Stomach (tissue), 19 donors: ENCODE data around the gene CYB5R3. TPM values are rescaled to one million over a fixed set of nuclear protein-coding genes. Genes with fewer than 3 reads are reported as not detected.

Experiments used
- DNase-seq, 2 donors: peaks; one replicate each; pipeline versions ENCODE4 v3.0.0 to v3.0.0-alpha.2; 2013 to 2019
- H3K27ac ChIP-seq, 5 donors: fragments of 200-600 bp in 4 of 5; sonication (generic) in 4 of 5; one replicate each; pipeline ENCODE4 v1.5.1; 2013 to 2019; ENCODE audit warnings: mild to moderate bottlenecking in 1 of 5, moderate library complexity in 1 of 5
- H3K27me3 ChIP-seq, 3 donors: fragments of 200-600 bp; sonication (generic); one replicate each; pipeline ENCODE4 v1.5.1; 2017 to 2019; ENCODE audit warnings: mixed run types in 1 of 3
- H3K36me3 ChIP-seq, 4 donors: fragments of 200-600 bp; sonication (generic); 1 replicate in 3 of 4; 2 replicates in 1 of 4; pipeline ENCODE4 v1.5.1; 2016 to 2019
- H3K4me1 ChIP-seq, 4 donors: fragments of 200-600 bp; sonication (generic); one replicate each; pipeline ENCODE4 v1.5.1; 2016 to 2019
- H3K4me3 ChIP-seq, 4 donors: fragments of 200-600 bp; sonication (generic) in 3 of 4; one replicate each; pipeline ENCODE4 v1.5.1; 2016 to 2019; ENCODE audit warnings: mild to moderate bottlenecking in 1 of 4
- H3K9me3 ChIP-seq, 4 donors: fragments of 200-600 bp; sonication (generic); one replicate each; pipeline ENCODE4 v1.5.1; 2016 to 2019
- CTCF ChIP-seq, 7 experiments: fragments of 450-650 bp in 4 of 7; fragments of 200-600 bp in 3 of 7; sonication (generic) in 3 of 7; IDR thresholded peaks; one replicate each; pipeline ENCODE4 v1.5.1; 2016 to 2019; ENCODE audit warnings: antibody characterized with exemption in 7 of 7, control low read depth in 2 of 7, mild to moderate bottlenecking in 1 of 7
- EP300 ChIP-seq: sonication (generic); formaldehyde crosslinking; IDR thresholded peaks from one replicate; pipeline ENCODE4 v1.6.1; 2017; ENCODE audit warnings: antibody characterized with exemption
- POLR2A ChIP-seq, 4 donors: fragments of 450-650 bp; IDR thresholded peaks; one replicate each; pipeline ENCODE4 v1.6.1; 2016; ENCODE audit warnings: antibody characterized with exemption in 4 of 4, control low read depth in 2 of 4, mild to moderate bottlenecking in 1 of 4, moderate library complexity in 1 of 4
- POLR2AphosphoS5 ChIP-seq, 3 donors: sonication (generic); formaldehyde crosslinking; IDR thresholded peaks; one replicate each; pipeline ENCODE4 v1.6.1; 2016; ENCODE audit warnings: antibody characterized with exemption in 3 of 3
- WGBS, 5 donors: extraction: QIAGEN DNeasy Blood & Tissue Kit in 3 of 5; methylation state at CpG; one replicate each; pipeline versions ENCODE4 v1.1.5 to v1.1.7; 2013 to 2018; 5-methylcytosine and 5-hydroxymethylcytosine counted together
- intact Hi-C: fragments of 100-400 bp; cut with DNase I; formaldehyde crosslinking; loops from one replicate; pipeline ENCODE4 v1.15.1; 2023; ENCODE audit warnings: low total_unique reads
- long read RNA-seq, 10 donors: transcript quantifications; one replicate each; lab custom pipeline, GENCODE V29; 2026
- polyA plus RNA-seq, 3 donors: library from polyadenylated mRNA; stranded (reverse); fragments of 200-250 nt; gene quantifications; one replicate each; pipeline ENCODE4 v1.2.3, GENCODE V29; 2013
- total RNA-seq, 5 donors: library from RNA; depleted of rRNA; stranded (reverse); fragments of >200 nt; gene quantifications; one replicate each; pipeline versions ENCODE4 v1.1.0 to v1.2.3, GENCODE V29; 2014 to 2016
- donor health status: healthy with polysubstance abuse.
- donor health status: Bipolar disorder and iron deficiency.
- donor health status: healthy.

CYB5R3 gene
- total RNA-seq (100 to 1,000 TPM in 2 of 5 donors, 10 to 100 TPM in 3; 33.6 to 156 (median 44.6) TPM), polyA plus RNA-seq (100 to 1,000 TPM in 1 of 3 donors, 10 to 100 TPM in 2; 75.6 to 116 (median 88.5) TPM)
- long read RNA-seq, donor 1, transcript CYB5R3-201 (9 exons, 2,124 nt), result major isoform, 26 of 32 reads
- long read RNA-seq, donor 1, transcript CYB5R3-204 (8 exons, 1,849 nt), result minor isoform, 6 of 32 reads
- long read RNA-seq, donor 1, partial matches to known transcripts, result 0 of 32 reads
- long read RNA-seq, donor 1, other reads (novel, unspliced or antisense), result 0 of 32 reads
- long read RNA-seq, donor 2, transcript CYB5R3-201 (9 exons, 2,124 nt), result major isoform, 53 of 57 reads
- long read RNA-seq, donor 2, partial matches to known transcripts, result 0 of 57 reads
- long read RNA-seq, donor 2, other reads (novel, unspliced or antisense), result 0 of 57 reads
- long read RNA-seq, donor 3, transcript CYB5R3-201 (9 exons, 2,124 nt), result major isoform, 20 of 25 reads
- long read RNA-seq, donor 3, partial matches to known transcripts, result 0 of 25 reads
- long read RNA-seq, donor 3, other reads (novel, unspliced or antisense), result 0 of 25 reads
- long read RNA-seq, donor 4, transcript CYB5R3-201 (9 exons, 2,124 nt), result major isoform, 6 of 7 reads
- long read RNA-seq, donor 4, partial matches to known transcripts, result 0 of 7 reads
- long read RNA-seq, donor 4, other reads (novel, unspliced or antisense), result 0 of 7 reads
- long read RNA-seq, donor 5, transcript CYB5R3-204 (8 exons, 1,849 nt), result minor isoform, 9 of 103 reads
- long read RNA-seq, donor 5, transcript CYB5R3-201 (9 exons, 2,124 nt), result major isoform, 82 of 103 reads
- long read RNA-seq, donor 5, partial matches to known transcripts, result 5 of 103 reads
- long read RNA-seq, donor 5, other reads (novel, unspliced or antisense), result 0 of 103 reads
- long read RNA-seq, donor 6, transcript CYB5R3-204 (8 exons, 1,849 nt), result minor isoform, 10 of 143 reads
- long read RNA-seq, donor 6, transcript CYB5R3-201 (9 exons, 2,124 nt), result major isoform, 108 of 143 reads
- long read RNA-seq, donor 6, partial matches to known transcripts, result 21 of 143 reads
- long read RNA-seq, donor 6, other reads (novel, unspliced or antisense), result 0 of 143 reads
- long read RNA-seq, donor 7, transcript CYB5R3-201 (9 exons, 2,124 nt), result major isoform, 55 of 56 reads
- long read RNA-seq, donor 7, partial matches to known transcripts, result 0 of 56 reads
- long read RNA-seq, donor 7, other reads (novel, unspliced or antisense), result 0 of 56 reads
- long read RNA-seq, donor 8, transcript CYB5R3-201 (9 exons, 2,124 nt), result major isoform, 53 of 60 reads
- long read RNA-seq, donor 8, partial matches to known transcripts, result 0 of 60 reads
- long read RNA-seq, donor 8, other reads (novel, unspliced or antisense), result 0 of 60 reads
- long read RNA-seq, donor 9, transcript CYB5R3-201 (9 exons, 2,124 nt), result major isoform, 44 of 49 reads
- long read RNA-seq, donor 9, partial matches to known transcripts, result 0 of 49 reads
- long read RNA-seq, donor 9, other reads (novel, unspliced or antisense), result 0 of 49 reads
- long read RNA-seq, donor 10, transcript CYB5R3-201 (9 exons, 2,124 nt), result major isoform, 15 of 18 reads
- long read RNA-seq, donor 10, partial matches to known transcripts, result 0 of 18 reads
- long read RNA-seq, donor 10, other reads (novel, unspliced or antisense), result 0 of 18 reads

- Histone ChIP-seq H3K4me3 (peak within 1 kb of the TSS; percentile 80 to 97 (median 92)), H3K9me3 (no peaks in the 10 kb centered on the region), H3K36me3 (no peaks in the 10 kb centered on the region), H3K27me3 (no peaks in the 10 kb centered on the region), H3K4me1 (peaks cover 45 to 56% (median 50%) of the 10 kb centered on the region in 4 donors), H3K27ac (peak within 1 kb of the TSS; percentile 93 to 98 (median 96))
- TF ChIP-seq CTCF (IDR thresholded peaks at IDR 0.05) (no peak), EP300 (no peak), POLR2A (IDR thresholded peaks at IDR 0.05) (peak in 1 of 4 donors; percentile 14), POLR2AphosphoS5 (IDR thresholded peaks at IDR 0.05) (peak in 2 of 3 donors; percentile 27 to 43)
- intact Hi-C loops, result no loop called here
- WGBS, 5 donors, result 11 to 26% (median 22%) methylated on average over 26 to 81 of the region's 81 CpGs
- DNase-seq, result peak; percentile 86 to 94
Observed at GRCh38 chr22:42649246-42650099, at the start of gene CYB5R3. CYB5R3 (minus strand) TSS chr22:42649392; CDS start chr22:42649315, 77 bp downstream.

- H3K27me3 ChIP-seq, result no peaks in the 10 kb centered on the region
- no peaks in the 10 kb centered on the region for H3K9me3 ChIP-seq
- peaks cover 11 to 29% (median 28%) of the 10 kb centered on the region in 4 donors for H3K36me3 ChIP-seq
- H3K4me1 ChIP-seq, result peaks cover 23 to 59% (median 43%) of the 10 kb centered on the region in 4 donors
- peak overlapping the region; percentile 1 to 90 (median 80) for H3K27ac ChIP-seq
- H3K4me3 ChIP-seq, result no peak overlapping the region
- peak; percentile 66 to 87 for DNase-seq
- TF ChIP-seq POLR2A (IDR thresholded peaks at IDR 0.05), result no peak
- no peak for TF ChIP-seq CTCF (IDR thresholded peaks at IDR 0.05)
- TF ChIP-seq EP300, result peak; percentile 71
- peak; percentile 59 to 92 (median 87) for TF ChIP-seq POLR2AphosphoS5 (IDR thresholded peaks at IDR 0.05)
- WGBS, 5 donors, result 34 to 55% (median 42%) methylated on average over 9 to 16 of the region's 16 CpGs
- intact Hi-C loops, result no loop called here
Observed at GRCh38 chr22:42697542-42698013, 48.4 kb upstream of the CYB5R3 start.

GRCh38 chr22:42696331-42696967 is 47.3 kb upstream of the CYB5R3 start:
- H3K4me1 ChIP-seq, result peaks cover 23 to 58% (median 41%) of the 10 kb centered on the region in 4 donors
- TF ChIP-seq CTCF (IDR thresholded peaks at IDR 0.05) (no peak), POLR2A (IDR thresholded peaks at IDR 0.05) (no peak), EP300 (no peak), POLR2AphosphoS5 (IDR thresholded peaks at IDR 0.05) (no peak)
- intact Hi-C loops, result no loop called here
- H3K36me3 ChIP-seq, result peaks cover 11 to 38% (median 34%) of the 10 kb centered on the region in 4 donors
- DNase-seq, result no peak
- H3K27me3 ChIP-seq, result no peaks in the 10 kb centered on the region
- no peaks in the 10 kb centered on the region for H3K9me3 ChIP-seq
- H3K4me3 ChIP-seq, result no peak overlapping the region
- WGBS, 5 donors, result 76 to 95% (median 90%) methylated on average over 10 of the region's 10 CpGs
- H3K27ac ChIP-seq, result peak overlapping the region in 4 of 5 donors; percentile 74 to 90 (median 80)
